ENCODE measurements around the gene TTL. TPM values are rescaled to one million over a fixed set of nuclear protein-coding genes. Genes with fewer than 3 reads are reported as not detected.

TTL gene
- total and polyA plus RNA-seq, 2 of the 13 experiments (the other 11 are each of a cell fraction or from before 2014, with no cell fraction given): 19.0 to 59.8 TPM

GRCh38 chr2:112584134-112584890, 102.4 kb downstream of the TTL start, which contains the start of gene CHCHD5 (continued):
- TF ChIP-seq, protein P1, sequence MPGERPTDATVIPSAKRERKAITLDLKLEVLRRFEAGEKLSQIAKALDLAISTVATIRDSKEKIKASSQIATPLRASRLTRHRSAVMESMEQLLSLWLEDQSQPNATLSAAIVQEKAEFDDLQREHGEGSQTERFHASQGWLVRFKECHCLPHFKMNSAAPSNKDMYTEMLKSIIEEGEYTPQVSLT (CRISPR knock-in tag; IDR thresholded peaks at IDR 0.05; ENCODE audit: borderline replicate concordance, low read depth): peak; percentile 91; the same call in 1 of the 2 replicates
- TF ChIP-seq PRDM10 (CRISPR knock-in tag; IDR thresholded peaks at IDR 0.05; ENCODE audit: low read depth): peak; percentile 40; the same call in 1 of the 2 replicates
- peak; percentile 99 for TF ChIP-seq GABPB1 (CRISPR knock-in tag; IDR thresholded peaks at IDR 0.05)
- TF ChIP-seq, protein P2, sequence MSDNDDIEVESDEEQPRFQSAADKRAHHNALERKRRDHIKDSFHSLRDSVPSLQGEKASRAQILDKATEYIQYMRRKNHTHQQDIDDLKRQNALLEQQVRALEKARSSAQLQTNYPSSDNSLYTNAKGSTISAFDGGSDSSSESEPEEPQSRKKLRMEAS (IDR thresholded peaks at IDR 0.05): peak; percentile 78
- TF ChIP-seq ZNF749 (CRISPR knock-in tag; IDR thresholded peaks at IDR 0.05; ENCODE audit: borderline replicate concordance): 0 out of 2 replicates have a peak, but pooled peaks have one; percentile 15
- no peak; the same call in 1 of the 2 replicates for TF ChIP-seq ZBTB42 (CRISPR knock-in tag; IDR thresholded peaks at IDR 0.05)
- peak; percentile 90; the same call in 1 of the 2 replicates for TF ChIP-seq PAWR (CRISPR knock-in tag; IDR thresholded peaks at IDR 0.05; ENCODE audit: borderline replicate concordance)
- TF ChIP-seq KAT7 (CRISPR knock-in tag; IDR thresholded peaks at IDR 0.05; ENCODE audit: borderline replicate concordance): peak; percentile 82
- TF ChIP-seq, protein P3, sequence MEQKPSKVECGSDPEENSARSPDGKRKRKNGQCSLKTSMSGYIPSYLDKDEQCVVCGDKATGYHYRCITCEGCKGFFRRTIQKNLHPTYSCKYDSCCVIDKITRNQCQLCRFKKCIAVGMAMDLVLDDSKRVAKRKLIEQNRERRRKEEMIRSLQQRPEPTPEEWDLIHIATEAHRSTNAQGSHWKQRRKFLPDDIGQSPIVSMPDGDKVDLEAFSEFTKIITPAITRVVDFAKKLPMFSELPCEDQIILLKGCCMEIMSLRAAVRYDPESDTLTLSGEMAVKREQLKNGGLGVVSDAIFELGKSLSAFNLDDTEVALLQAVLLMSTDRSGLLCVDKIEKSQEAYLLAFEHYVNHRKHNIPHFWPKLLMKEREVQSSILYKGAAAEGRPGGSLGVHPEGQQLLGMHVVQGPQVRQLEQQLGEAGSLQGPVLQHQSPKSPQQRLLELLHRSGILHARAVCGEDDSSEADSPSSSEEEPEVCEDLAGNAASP (CRISPR knock-in tag; IDR thresholded peaks at IDR 0.05; ENCODE audit: borderline replicate concordance): no peak
- TF ChIP-seq ISL2 (CRISPR knock-in tag; IDR thresholded peaks at IDR 0.05): peak; percentile 29; the same call in 1 of the 2 replicates
- TF ChIP-seq ATM (IDR thresholded peaks at IDR 0.05; ENCODE audit: borderline replicate concordance): no peak
- peak; percentile 99 for TF ChIP-seq KAT8 (CRISPR knock-in tag; IDR thresholded peaks at IDR 0.05)
- no peak for TF ChIP-seq ZNF160 (CRISPR knock-in tag; IDR thresholded peaks at IDR 0.05)
- TF ChIP-seq EEA1 (CRISPR knock-in tag; IDR thresholded peaks at IDR 0.05; ENCODE audit: borderline replicate concordance): peak; percentile 64
- TF ChIP-seq, protein P4, sequence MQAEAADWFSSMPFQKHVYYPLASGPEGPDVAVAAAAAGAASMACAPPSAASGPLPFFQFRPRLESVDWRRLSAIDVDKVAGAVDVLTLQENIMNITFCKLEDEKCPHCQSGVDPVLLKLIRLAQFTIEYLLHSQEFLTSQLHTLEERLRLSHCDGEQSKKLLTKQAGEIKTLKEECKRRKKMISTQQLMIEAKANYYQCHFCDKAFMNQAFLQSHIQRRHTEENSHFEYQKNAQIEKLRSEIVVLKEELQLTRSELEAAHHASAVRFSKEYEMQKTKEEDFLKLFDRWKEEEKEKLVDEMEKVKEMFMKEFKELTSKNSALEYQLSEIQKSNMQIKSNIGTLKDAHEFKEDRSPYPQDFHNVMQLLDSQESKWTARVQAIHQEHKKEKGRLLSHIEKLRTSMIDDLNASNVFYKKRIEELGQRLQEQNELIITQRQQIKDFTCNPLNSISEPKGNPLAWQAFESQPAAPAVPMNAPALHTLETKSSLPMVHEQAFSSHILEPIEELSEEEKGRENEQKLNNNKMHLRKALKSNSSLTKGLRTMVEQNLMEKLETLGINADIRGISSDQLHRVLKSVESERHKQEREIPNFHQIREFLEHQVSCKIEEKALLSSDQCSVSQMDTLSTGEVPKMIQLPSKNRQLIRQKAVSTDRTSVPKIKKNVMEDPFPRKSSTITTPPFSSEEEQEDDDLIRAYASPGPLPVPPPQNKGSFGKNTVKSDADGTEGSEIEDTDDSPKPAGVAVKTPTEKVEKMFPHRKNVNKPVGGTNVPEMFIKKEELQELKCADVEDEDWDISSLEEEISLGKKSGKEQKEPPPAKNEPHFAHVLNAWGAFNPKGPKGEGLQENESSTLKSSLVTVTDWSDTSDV (CRISPR knock-in tag; IDR thresholded peaks at IDR 0.05): peak; percentile 90; the same call in 1 of the 2 replicates
- peak; percentile 98 for TF ChIP-seq CEBPG (CRISPR knock-in tag; IDR thresholded peaks at IDR 0.05)
- TF ChIP-seq LRRFIP1 (CRISPR knock-in tag; conservative IDR thresholded peaks at IDR 0.05): peak; percentile 55; the same call in 1 of the 2 replicates
